ENCODE data around the gene SAT2.

GRCh38 chr17:7580604-7581575 is 46.7 kb downstream of the SAT2 start:
- no peak for TF ChIP-seq POLR2A (IDR thresholded peaks at IDR 0.05)
- no peak for TF ChIP-seq CTCF (IDR thresholded peaks at IDR 0.05)
- TF ChIP-seq POLR2AphosphoS5 (IDR thresholded peaks at IDR 0.05), result no peak
